HepG2 (cell line): ENCODE results near the gene C19orf38. TPM values are rescaled to one million over a fixed set of nuclear protein-coding genes. Genes with fewer than 3 reads are reported as not detected.

Experiments
- AGO1 ChIP-seq: fragments of 200-400 bp; formaldehyde crosslinking; IDR thresholded peaks from 2 replicates; pipeline ENCODE4 v1.6.1; 2017; ENCODE audit warnings: mild to moderate bottlenecking, low read depth, low read length, moderate library complexity; ENCODE audit not compliant: poor library complexity, severe bottlenecking
- ARHGAP35 ChIP-seq: sonication (generic); formaldehyde crosslinking; IDR thresholded peaks from 2 replicates; pipeline ENCODE4 v1.9.0; 2022; ENCODE audit warnings: mild to moderate bottlenecking, inconsistent platforms, moderate library complexity, missing genetic modification reagents, borderline replicate concordance
- DMAP1 ChIP-seq: IDR thresholded peaks from 2 replicates; pipeline ENCODE4 v1.6.1; 2016
- ELF3 ChIP-seq: IDR thresholded peaks from 2 replicates; pipeline ENCODE4 v1.6.1; 2016; ENCODE audit warnings: missing genetic modification reagents, missing compliant biosample characterization
- FOSL2 ChIP-seq: sonication (generic); formaldehyde crosslinking; IDR thresholded peaks from 2 replicates; pipeline ENCODE4 v1.4.0; 2020; ENCODE audit warnings: missing genetic modification reagents
- GATAD1 ChIP-seq: IDR thresholded peaks from 2 replicates; pipeline ENCODE4 v1.6.1; 2016; ENCODE audit warnings: missing genetic modification reagents, missing compliant biosample characterization
- GTF2F1 ChIP-seq: fragments of 150-350 bp; IDR thresholded peaks from 2 replicates; pipeline ENCODE4 v1.6.1; 2014; ENCODE audit warnings: low read length
- KDM5B ChIP-seq: sonication (generic); formaldehyde crosslinking; IDR thresholded peaks from 2 replicates; pipeline ENCODE4 v1.4.0; 2020; ENCODE audit warnings: missing genetic modification reagents, mild to moderate bottlenecking, borderline replicate concordance
- KMT2B ChIP-seq: IDR thresholded peaks from 2 replicates; pipeline ENCODE4 v1.6.1; 2016; ENCODE audit warnings: missing genetic modification reagents, missing compliant biosample characterization
- LCORL ChIP-seq, 2 experiments: fragments of 450-650 bp in 1 of 2; sonication (generic) in 1 of 2; formaldehyde crosslinking in 1 of 2; IDR thresholded peaks; 2 replicates each; pipeline versions ENCODE4 v1.5.0 to v1.6.1; 2017 to 2020; ENCODE audit warnings: antibody characterized with exemption in 1 of 2, missing genetic modification reagents in 1 of 2
- NFYB ChIP-seq: sonication (generic); formaldehyde crosslinking; IDR thresholded peaks from 2 replicates; pipeline ENCODE4 v1.4.0; 2020; ENCODE audit warnings: missing genetic modification reagents
- POLR2AphosphoS2 ChIP-seq: IDR thresholded peaks from 2 replicates; pipeline ENCODE4 v1.6.1; 2011; ENCODE audit warnings: low read depth, low read length, improper control_type of control experiment
- REPIN1 ChIP-seq: sonication (generic); formaldehyde crosslinking; IDR thresholded peaks from 2 replicates; pipeline ENCODE4 v1.8.0; 2022; ENCODE audit warnings: missing genetic modification reagents, low read depth, mild to moderate bottlenecking, borderline replicate concordance
- RFXAP ChIP-seq: sonication (generic); formaldehyde crosslinking; IDR thresholded peaks from 2 replicates; pipeline ENCODE4 v1.4.0; 2020; ENCODE audit warnings: missing genetic modification reagents, borderline replicate concordance
- SALL1 ChIP-seq: sonication (generic); formaldehyde crosslinking; IDR thresholded peaks from 2 replicates; pipeline ENCODE4 v1.8.0; 2022; ENCODE audit warnings: mild to moderate bottlenecking, missing genetic modification reagents
- TMF1 ChIP-seq: sonication (generic); formaldehyde crosslinking; IDR thresholded peaks from 2 replicates; pipeline ENCODE4 v1.8.1; 2022; ENCODE audit warnings: low read depth, missing genetic modification reagents
- ZNF569 ChIP-seq: sonication (generic); formaldehyde crosslinking; IDR thresholded peaks from 2 replicates; pipeline ENCODE4 v1.5.0; 2020; ENCODE audit warnings: mild to moderate bottlenecking, missing genetic modification reagents, moderate library complexity, borderline replicate concordance
- ZNF713 ChIP-seq: sonication (generic); formaldehyde crosslinking; IDR thresholded peaks from 2 replicates; pipeline ENCODE4 v1.4.0; 2020; ENCODE audit warnings: mild to moderate bottlenecking, missing genetic modification reagents
- polyA plus RNA-seq, 8 experiments: library from polyadenylated mRNA; depleted of rRNA in 3 of 8; stranded (reverse) in 7 of 8; unstranded in 1 of 8; fragments of >200 nt; fragmentation: Illumina TruSeq in 4 of 8; extraction: Trizol in 4 of 8; gene quantifications; 2 replicates each; pipeline versions ENCODE4 v1.2.1 to v1.2.3, GENCODE V29; 2011 to 2016; ENCODE audit warnings: low read depth in 4 of 8, missing spikeins in 1 of 8, mixed read lengths in 1 of 8; ENCODE audit not compliant: insufficient read depth in 1 of 8
- total RNA-seq, 5 experiments: library from RNA; depleted of rRNA; stranded (reverse); fragments of >200 nt; fragmentation: Illumina TruSeq; extraction: Trizol; gene quantifications; 2 replicates each; pipeline ENCODE4 v1.2.3, GENCODE V29; 2016; ENCODE audit warnings: low read depth in 1 of 5
- TF ChIP-seq, protein P1 (sequence below): sonication (generic); formaldehyde crosslinking; IDR thresholded peaks from 2 replicates; pipeline ENCODE4 v1.5.0; 2020; ENCODE audit warnings: missing genetic modification reagents
- TF ChIP-seq, protein P2 (sequence below): IDR thresholded peaks from 2 replicates; pipeline ENCODE4 v1.6.1; 2018; ENCODE audit warnings: missing genetic modification reagents
- TF ChIP-seq, protein P3 (sequence below): IDR thresholded peaks from 2 replicates; pipeline ENCODE4 v1.6.1; 2016

C19orf38 gene
- total and polyA plus RNA-seq, 2 of the 13 experiments (the other 11 are each of a cell fraction or from before 2014, with no cell fraction given), result 0.11 TPM; not detected in 1

DNA sequence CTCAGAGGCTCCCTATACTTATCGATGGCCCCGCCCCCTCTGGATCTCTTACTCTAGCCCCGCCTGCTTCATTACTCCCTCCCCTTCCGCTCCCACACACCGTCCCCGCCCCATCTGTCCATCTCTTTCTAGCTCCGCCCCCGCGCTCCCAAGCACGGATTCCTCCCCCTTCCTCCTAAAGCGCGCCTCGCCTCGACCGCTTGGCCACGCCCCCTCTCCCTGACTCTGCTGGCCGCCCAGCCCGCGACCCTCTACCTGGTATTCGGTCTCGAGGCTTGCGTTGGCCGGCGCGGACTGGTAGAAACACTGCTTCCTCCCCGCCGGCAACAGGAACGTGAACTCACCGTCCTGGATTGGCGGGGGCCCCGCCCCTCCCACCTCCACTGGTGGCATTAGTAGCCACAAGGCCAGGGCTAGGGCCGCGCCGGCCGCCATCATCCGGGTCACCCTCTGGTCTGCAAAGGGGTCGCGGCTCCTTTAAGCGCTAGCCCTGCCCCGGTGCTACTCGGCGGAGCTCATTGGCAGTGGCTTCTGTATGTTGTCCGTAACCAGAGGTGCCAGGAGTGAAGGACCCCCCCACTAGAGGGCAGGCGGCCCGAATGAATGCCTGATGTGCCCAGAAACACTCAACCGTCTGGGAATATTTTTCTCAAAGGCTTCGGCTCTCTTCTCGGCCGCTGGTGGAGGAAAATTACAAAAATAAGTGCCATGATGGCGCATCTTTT, 12.3 kb upstream of the C19orf38 start, which contains the start of gene TMED1 (continued):
- TF ChIP-seq FOSL2 (CRISPR knock-in tag) (peak; percentile 47), NFYB (CRISPR knock-in tag) (peak; percentile 70), POLR2AphosphoS2 (peak; percentile 39; the same call in 1 of the 2 replicates), REPIN1 (CRISPR knock-in tag) (peak; percentile 56; the same call in 1 of the 2 replicates), ARHGAP35 (CRISPR knock-in tag) (0 out of 2 replicates have a peak, but pooled peaks have one; percentile 34), TMF1 (no peak), GATAD1 (CRISPR knock-in tag) (0 out of 2 replicates have a peak, but pooled peaks have one; percentile 72), ZNF713 (CRISPR knock-in tag) (no peak), DMAP1 (CRISPR knock-in tag) (peak; percentile 91), LCORL (IDR thresholded peaks at IDR 0.05) (no peak), LCORL (CRISPR knock-in tag; IDR thresholded peaks at IDR 0.05) (peak; percentile 30; the same call in 1 of the 2 replicates), ZNF569 (CRISPR knock-in tag) (no peak), KMT2B (peak; percentile 43; the same call in 1 of the 2 replicates), GTF2F1 (peak; percentile 44; the same call in 1 of the 2 replicates), SALL1 (CRISPR knock-in tag) (peak; percentile 66), KDM5B (0 out of 2 replicates have a peak, but pooled peaks have one; percentile 31), AGO1 (peak; percentile 85), ELF3 (peak; percentile 33; the same call in 1 of the 2 replicates), RFXAP (CRISPR knock-in tag) (0 out of 2 replicates have a peak, but pooled peaks have one; percentile 17)
- TF ChIP-seq, protein P1, sequence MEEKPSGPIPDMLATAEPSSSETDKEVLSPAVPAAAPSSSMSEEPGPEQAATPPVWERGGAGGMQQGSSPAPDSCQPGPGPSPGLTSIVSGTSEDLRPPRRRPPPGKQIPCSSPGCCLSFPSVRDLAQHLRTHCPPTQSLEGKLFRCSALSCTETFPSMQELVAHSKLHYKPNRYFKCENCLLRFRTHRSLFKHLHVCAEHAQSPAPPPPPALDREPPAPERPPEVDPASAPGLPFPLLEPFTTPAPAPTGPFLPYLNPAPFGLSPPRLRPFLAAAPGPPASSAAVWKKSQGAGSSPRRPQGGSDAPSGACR (CRISPR knock-in tag), result peak; percentile 34; the same call in 1 of the 2 replicates
- TF ChIP-seq, protein P2, sequence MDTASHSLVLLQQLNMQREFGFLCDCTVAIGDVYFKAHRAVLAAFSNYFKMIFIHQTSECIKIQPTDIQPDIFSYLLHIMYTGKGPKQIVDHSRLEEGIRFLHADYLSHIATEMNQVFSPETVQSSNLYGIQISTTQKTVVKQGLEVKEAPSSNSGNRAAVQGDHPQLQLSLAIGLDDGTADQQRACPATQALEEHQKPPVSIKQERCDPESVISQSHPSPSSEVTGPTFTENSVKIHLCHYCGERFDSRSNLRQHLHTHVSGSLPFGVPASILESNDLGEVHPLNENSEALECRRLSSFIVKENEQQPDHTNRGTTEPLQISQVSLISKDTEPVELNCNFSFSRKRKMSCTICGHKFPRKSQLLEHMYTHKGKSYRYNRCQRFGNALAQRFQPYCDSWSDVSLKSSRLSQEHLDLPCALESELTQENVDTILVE, result peak; percentile 24; the same call in 1 of the 2 replicates
- TF ChIP-seq, protein P3, sequence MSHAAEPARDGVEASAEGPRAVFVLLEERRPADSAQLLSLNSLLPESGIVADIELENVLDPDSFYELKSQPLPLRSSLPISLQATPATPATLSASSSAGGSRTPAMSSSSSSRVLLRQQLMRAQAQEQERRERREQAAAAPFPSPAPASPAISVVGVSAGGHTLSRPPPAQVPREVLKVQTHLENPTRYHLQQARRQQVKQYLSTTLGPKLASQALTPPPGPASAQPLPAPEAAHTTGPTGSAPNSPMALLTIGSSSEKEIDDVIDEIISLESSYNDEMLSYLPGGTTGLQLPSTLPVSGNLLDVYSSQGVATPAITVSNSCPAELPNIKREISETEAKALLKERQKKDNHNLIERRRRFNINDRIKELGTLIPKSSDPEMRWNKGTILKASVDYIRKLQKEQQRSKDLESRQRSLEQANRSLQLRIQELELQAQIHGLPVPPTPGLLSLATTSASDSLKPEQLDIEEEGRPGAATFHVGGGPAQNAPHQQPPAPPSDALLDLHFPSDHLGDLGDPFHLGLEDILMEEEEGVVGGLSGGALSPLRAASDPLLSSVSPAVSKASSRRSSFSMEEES, result no peak; the same call in 1 of the 2 replicates
- TF ChIP-seq, all 625 proteins: peak for 218
